IMR-90 (cell line): ENCODE measurements around the gene CNTLN. TPM values are rescaled to one million over a fixed set of nuclear protein-coding genes. Genes with fewer than 3 reads are reported as not detected.

Experiments
- ATAC-seq: fragments of 200-7000 bp; cut with Tn5 transposase; 2 replicates; pipeline ENCODE4 v1.9.1; 2020; ENCODE audit warnings: low read depth, mild to moderate bottlenecking, moderate library complexity
- BruUV-seq: library from RNA; stranded (reverse); fragments of 400-500 nt; replicated peaks from 2 replicates; lab custom pipeline; 2021; lab: Mats Ljungman, UMichigan
- CTCF ChIA-PET: fragments of 300-600 bp; formaldehyde crosslinking; extraction: SDS; loops from one replicate; lab custom pipeline; 2021; ENCODE audit warnings: antibody characterized with exemption; lab: Yijun Ruan, JAX
- POLR2A ChIA-PET: fragments of 300-600 bp; sonication (Branson Sonifier 250); formaldehyde crosslinking; loops from one replicate; lab custom pipeline; 2022; ENCODE audit warnings: antibody characterized with exemption; ENCODE audit not compliant: unreplicated experiment; lab: Charles Lee
- DNase-seq: peaks from one replicate; pipeline ENCODE4 v3.0.0; 2013
- H2AFZ ChIP-seq: replicated peaks from 2 replicates; pipeline ENCODE3; 2013; ENCODE audit warnings: low read length, mild to moderate bottlenecking; ENCODE audit not compliant: poor library complexity
- H2AK5ac ChIP-seq: 2 replicates; pipeline ENCODE4 v1.6.1; 2013; ENCODE audit warnings: low read depth, low read length, inconsistent platforms
- H2AK9ac ChIP-seq: replicated peaks from 2 replicates; pipeline ENCODE3; 2013; ENCODE audit warnings: mild to moderate bottlenecking, low read depth, low read length, moderate library complexity; ENCODE audit not compliant: poor library complexity
- H2BK120ac ChIP-seq: 2 replicates; pipeline ENCODE4 v1.6.1; 2013; ENCODE audit warnings: low read depth, low read length, inconsistent platforms
- H2BK15ac ChIP-seq: 3 replicates; pipeline ENCODE4 v1.6.1; 2013; ENCODE audit warnings: low read depth, low read length, inconsistent platforms
- H2BK20ac ChIP-seq: 2 replicates; pipeline ENCODE4 v1.6.1; 2013; ENCODE audit warnings: low read depth, mild to moderate bottlenecking, inconsistent platforms, low read length, moderate library complexity
- H2BK5ac ChIP-seq: 2 replicates; pipeline ENCODE4 v1.6.1; 2013; ENCODE audit warnings: mild to moderate bottlenecking, low read depth, low read length, inconsistent platforms; ENCODE audit not compliant: poor library complexity, severe bottlenecking
- H3K14ac ChIP-seq: replicated peaks from 2 replicates; pipeline ENCODE4 v1.6.1; 2013; ENCODE audit warnings: low read depth, low read length, inconsistent platforms
- H3K18ac ChIP-seq: 2 replicates; pipeline ENCODE4 v1.6.1; 2013; ENCODE audit warnings: low read depth, low read length, control low read depth
- H3K23ac ChIP-seq: 2 replicates; pipeline ENCODE4 v1.6.1; 2013; ENCODE audit warnings: low read depth, low read length, inconsistent platforms
- H3K27ac ChIP-seq: 2 replicates; pipeline ENCODE4 v1.5.1; 2013; ENCODE audit warnings: mild to moderate bottlenecking, control low read depth, low read length; ENCODE audit not compliant: insufficient read depth
- H3K27me3 ChIP-seq: 2 replicates; pipeline ENCODE4 v1.6.1; 2013; ENCODE audit warnings: low read length; ENCODE audit not compliant: control insufficient read depth, insufficient read depth
- H3K36me3 ChIP-seq: 2 replicates; pipeline ENCODE4 v1.6.1; 2013; ENCODE audit warnings: low read length, mixed read lengths; ENCODE audit not compliant: control insufficient read depth, insufficient read depth
- H3K4ac ChIP-seq: 2 replicates; pipeline ENCODE4 v1.6.1; 2013; ENCODE audit warnings: low read depth, low read length, inconsistent platforms
- H3K4me1 ChIP-seq: 2 replicates; pipeline ENCODE4 v1.6.1; 2013; ENCODE audit warnings: low read length, mixed read lengths; ENCODE audit not compliant: control insufficient read depth, insufficient read depth
- H3K4me2 ChIP-seq: 2 replicates; pipeline ENCODE4 v1.6.1; 2013; ENCODE audit warnings: low read depth, mild to moderate bottlenecking, control low read depth, low read length, moderate library complexity
- H3K4me3 ChIP-seq: 2 replicates; pipeline ENCODE4 v1.5.1; 2013; ENCODE audit warnings: low read depth, mild to moderate bottlenecking, control low read depth, low read length, moderate library complexity; ENCODE audit not compliant: insufficient read depth
- H3K56ac ChIP-seq: 2 replicates; pipeline ENCODE4 v1.6.1; 2013; ENCODE audit warnings: low read length, inconsistent platforms; ENCODE audit not compliant: insufficient read depth; ENCODE audit errors: extremely low read depth
- H3K79me1 ChIP-seq, 2 experiments: 2 replicates each; pipeline ENCODE4 v1.6.1; 2013; ENCODE audit warnings: low read length in 2 of 2, inconsistent platforms in 1 of 2, low read depth in 1 of 2
- H3K9ac ChIP-seq: 2 replicates; pipeline ENCODE4 v1.6.1; 2013; ENCODE audit warnings: low read depth, low read length, control low read depth
- H3K9me1 ChIP-seq: 2 replicates; pipeline ENCODE4 v1.6.1; 2013; ENCODE audit warnings: low read length, inconsistent platforms; ENCODE audit not compliant: insufficient read depth
- H3K9me3 ChIP-seq: 2 replicates; pipeline ENCODE4 v1.6.1; 2013; ENCODE audit warnings: low read length; ENCODE audit not compliant: control insufficient read depth, insufficient read depth
- H4K20me1 ChIP-seq: 2 replicates; pipeline ENCODE4 v1.6.1; 2013; ENCODE audit warnings: low read length, inconsistent platforms; ENCODE audit not compliant: insufficient read depth
- H4K5ac ChIP-seq: 2 replicates; pipeline ENCODE4 v1.6.1; 2013; ENCODE audit warnings: mild to moderate bottlenecking, low read depth, low read length, control low read depth
- H4K8ac ChIP-seq, 2 experiments: 2 replicates each; pipeline ENCODE4 v1.6.1; 2013; ENCODE audit warnings: low read depth in 2 of 2, low read length in 2 of 2, control low read depth in 1 of 2, inconsistent platforms in 1 of 2
- H4K91ac ChIP-seq: 2 replicates; pipeline ENCODE4 v1.6.1; 2013; ENCODE audit warnings: low read depth, low read length, inconsistent platforms; ENCODE audit not compliant: insufficient read depth
- BHLHE40 ChIP-seq: fragments of 150-350 bp; IDR thresholded peaks from 2 replicates; pipeline ENCODE4 v1.6.1; 2016; ENCODE audit warnings: mild to moderate bottlenecking, low read depth, low read length
- CEBPB ChIP-seq: IDR thresholded peaks from 2 replicates; pipeline ENCODE4 v1.6.1; 2012; ENCODE audit warnings: low read depth, low read length, improper control_type of control experiment
- CHD1 ChIP-seq: IDR thresholded peaks from 2 replicates; pipeline ENCODE4 v1.6.1; 2012; ENCODE audit warnings: low read depth, low read length, improper control_type of control experiment
- FOS ChIP-seq: fragments of 150-350 bp; IDR thresholded peaks from 2 replicates; pipeline ENCODE4 v1.6.1; 2016; ENCODE audit warnings: low read depth, low read length
- MAFK ChIP-seq: IDR thresholded peaks from 2 replicates; pipeline ENCODE4 v1.6.1; 2012; ENCODE audit warnings: low read depth, low read length, improper control_type of control experiment
- MAZ ChIP-seq: IDR thresholded peaks from 2 replicates; pipeline ENCODE4 v1.6.1; 2012; ENCODE audit warnings: low read depth, mild to moderate bottlenecking, low read length, improper control_type of control experiment, moderate library complexity, borderline replicate concordance
- MXI1 ChIP-seq: IDR thresholded peaks from 2 replicates; pipeline ENCODE4 v1.6.1; 2012; ENCODE audit warnings: low read depth, mild to moderate bottlenecking, low read length, moderate library complexity, borderline replicate concordance
- NFE2L2 ChIP-seq: fragments of 150-350 bp; IDR thresholded peaks from 2 replicates; pipeline ENCODE4 v1.6.1; 2016; ENCODE audit warnings: low read depth, mild to moderate bottlenecking, low read length
- POLR2A ChIP-seq: IDR thresholded peaks from 2 replicates; pipeline ENCODE4 v1.6.1; 2012; ENCODE audit warnings: mild to moderate bottlenecking, low read depth, low read length
- RAD21 ChIP-seq: IDR thresholded peaks from 2 replicates; pipeline ENCODE4 v1.6.1; 2012; ENCODE audit warnings: low read length, improper control_type of control experiment
- RCOR1 ChIP-seq: IDR thresholded peaks from 2 replicates; pipeline ENCODE4 v1.6.1; 2012; ENCODE audit warnings: mild to moderate bottlenecking, low read length, improper control_type of control experiment; ENCODE audit not compliant: insufficient replicate concordance
- RFX5 ChIP-seq: IDR thresholded peaks from 2 replicates; pipeline ENCODE4 v1.8.0; 2012; ENCODE audit warnings: low read depth, mild to moderate bottlenecking, low read length, moderate library complexity
- WGBS, 2 experiments: methylation state at CpG; one replicate each; pipeline versions ENCODE4 v1.1.5 to v1.1.7; 2013; ENCODE audit warnings: missing lambda C conversion rate in 2 of 2; ENCODE audit not compliant: insufficient read length in 1 of 2; ENCODE audit errors: extremely low coverage in 2 of 2; 5-methylcytosine and 5-hydroxymethylcytosine counted together
- dilution Hi-C: fragments of 300-500 bp; cut with HindIII; formaldehyde crosslinking; loops from one replicate; pipeline ENCODE4 v1.14.3; 2018; ENCODE audit warnings: low sequenced_read_pairs; ENCODE audit not compliant: unreplicated experiment
- in situ Hi-C: fragments of 300-500 bp; cut with MboI; formaldehyde crosslinking; loops from 3 replicates; pipeline ENCODE4 v1.14.3; 2019; ENCODE audit warnings: low sequenced_read_pairs, inconsistent platforms, mixed read lengths
- intact Hi-C: fragments of 100-400 bp; cut with micrococcal nuclease; formaldehyde crosslinking; loops from 2 replicates; pipeline ENCODE4 v1.10.0; 2022
- polyA plus RNA-seq, 3 experiments: library from polyadenylated mRNA; depleted of rRNA; stranded (reverse); fragments of >200 nt; gene quantifications; 2 replicates each; pipeline ENCODE4 v1.2.3, GENCODE V29; 2012; ENCODE audit warnings: low replicate concordance in 1 of 3
- total RNA-seq: library from RNA; depleted of rRNA; stranded (reverse); fragments of >200 nt; gene quantifications from 2 replicates; pipeline ENCODE4 v1.2.3, GENCODE V29; 2012
- TF ChIP-seq, protein P1 (sequence below): fragments of 150-350 bp; IDR thresholded peaks from 2 replicates; pipeline ENCODE4 v1.6.1; 2017; ENCODE audit warnings: mild to moderate bottlenecking, antibody characterized with exemption, low read length, low read depth
- TF ChIP-seq, protein P2 (sequence below): conservative IDR thresholded peaks from 2 replicates; pipeline ENCODE4 v1.5.1; 2012; ENCODE audit warnings: mild to moderate bottlenecking, low read depth, low read length, improper control_type of control experiment
- TF ChIP-seq, protein P3 (sequence below): fragments of 150-350 bp; IDR thresholded peaks from 2 replicates; pipeline ENCODE4 v1.6.1; 2016; ENCODE audit warnings: low read depth, mild to moderate bottlenecking, low read length, moderate library complexity, borderline replicate concordance

The CNTLN gene
- total and polyA plus RNA-seq, 2 of the 4 experiments (the other 2 are of a cell fraction) = 3.8 to 5.9 TPM

DNA sequence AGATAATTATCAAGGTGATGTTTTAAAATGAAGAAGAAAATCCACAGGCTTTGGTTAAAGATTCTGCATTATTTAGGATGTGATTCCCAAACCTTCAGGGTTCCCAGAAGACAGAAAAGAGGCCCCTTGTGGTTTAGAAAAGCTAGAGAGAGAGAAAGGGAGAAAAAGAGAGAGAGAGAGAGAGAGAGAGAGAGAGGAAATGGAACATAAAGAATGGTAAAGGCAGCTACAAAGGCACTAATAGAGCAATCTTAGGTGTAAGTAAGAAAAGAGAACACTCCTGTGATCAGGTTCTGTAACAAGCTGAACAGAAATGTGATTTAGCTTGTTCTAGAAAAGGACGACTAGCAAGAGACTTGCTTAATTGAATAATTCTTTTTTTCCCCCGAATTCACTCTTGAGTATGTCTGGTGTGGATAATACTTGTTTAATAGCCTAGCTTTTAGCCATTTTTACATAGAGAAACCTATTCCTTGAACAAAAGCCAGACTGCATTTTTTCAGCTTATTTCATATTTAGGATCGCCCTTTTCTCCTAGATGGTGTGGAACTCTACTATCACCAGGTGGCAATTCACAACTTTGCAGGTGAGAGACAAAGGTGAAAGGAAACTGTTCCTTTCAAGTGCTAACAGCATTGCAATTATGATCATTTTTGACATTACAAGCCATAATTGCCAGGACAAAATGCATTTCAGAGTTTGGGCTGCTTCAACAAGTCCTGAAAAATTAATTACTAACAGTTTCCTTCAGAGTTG lies 386.4 kb downstream of the CNTLN start:
- BruUV-seq = no TSS peak
- POLR2A ChIA-PET = no interaction called here
- dilution Hi-C loops = no loop called here
- Histone ChIP-seq H2BK15ac (no peak overlapping the region), H3K56ac (no peak overlapping the region), H2AFZ (no peak overlapping the region), H4K20me1 (no peaks in the 10 kb centered on the region), H4K91ac (no peak overlapping the region), H3K4ac (no peak overlapping the region), H3K4me2 (no peak overlapping the region), H2BK5ac (no peak overlapping the region), H2AK9ac (no peak overlapping the region), H4K5ac (no peak overlapping the region), H3K79me1 (no peaks in the 10 kb centered on the region), H2BK120ac (no peak overlapping the region), H3K4me3 (no peak overlapping the region), H3K27ac (no peak overlapping the region), H3K23ac (no peak overlapping the region), H3K18ac (no peak overlapping the region), H3K9me3 (no peaks in the 10 kb centered on the region), H2BK20ac (no peak overlapping the region), H3K9ac (no peak overlapping the region), H3K9me1 (no peaks in the 10 kb centered on the region; the same call in 1 of the 2 replicates), H3K4me1 (peaks cover 2% of the 10 kb centered on the region; the same call in 1 of the 2 replicates), H3K14ac (no peak overlapping the region), H2AK5ac (no peak overlapping the region), H3K27me3 (no peaks in the 10 kb centered on the region), H3K36me3 (no peaks in the 10 kb centered on the region), H4K8ac (no peak overlapping the region)
- no peak for DNase-seq
- ATAC-seq = no peak
- CTCF ChIA-PET = interaction anchor here (0.6 to 1.5 kb wide), 4 partner anchors 11 to 1943 kb away, joined by 3 to 4 read pairs (median 3); no protein-coding TSS in a partner anchor
- intact Hi-C loops = loop anchor here (10.0 kb wide), 1 partner anchor 1504 kb away; no protein-coding TSS in a partner anchor
- WGBS, 2 experiments = no CpG with 5 or more reads among the region's 3 CpGs
- in situ Hi-C loops = no loop called here
- TF ChIP-seq FOS (no peak), MXI1 (no peak), RFX5 (no peak), POLR2A (no peak), CHD1 (no peak), BHLHE40 (no peak), RCOR1 (no peak), MAFK (no peak), MAZ (no peak), NFE2L2 (no peak), CEBPB (no peak), RAD21 (no peak)
- TF ChIP-seq, protein P1, sequence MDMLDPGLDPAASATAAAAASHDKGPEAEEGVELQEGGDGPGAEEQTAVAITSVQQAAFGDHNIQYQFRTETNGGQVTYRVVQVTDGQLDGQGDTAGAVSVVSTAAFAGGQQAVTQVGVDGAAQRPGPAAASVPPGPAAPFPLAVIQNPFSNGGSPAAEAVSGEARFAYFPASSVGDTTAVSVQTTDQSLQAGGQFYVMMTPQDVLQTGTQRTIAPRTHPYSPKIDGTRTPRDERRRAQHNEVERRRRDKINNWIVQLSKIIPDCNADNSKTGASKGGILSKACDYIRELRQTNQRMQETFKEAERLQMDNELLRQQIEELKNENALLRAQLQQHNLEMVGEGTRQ = no peak
- TF ChIP-seq, protein P2, sequence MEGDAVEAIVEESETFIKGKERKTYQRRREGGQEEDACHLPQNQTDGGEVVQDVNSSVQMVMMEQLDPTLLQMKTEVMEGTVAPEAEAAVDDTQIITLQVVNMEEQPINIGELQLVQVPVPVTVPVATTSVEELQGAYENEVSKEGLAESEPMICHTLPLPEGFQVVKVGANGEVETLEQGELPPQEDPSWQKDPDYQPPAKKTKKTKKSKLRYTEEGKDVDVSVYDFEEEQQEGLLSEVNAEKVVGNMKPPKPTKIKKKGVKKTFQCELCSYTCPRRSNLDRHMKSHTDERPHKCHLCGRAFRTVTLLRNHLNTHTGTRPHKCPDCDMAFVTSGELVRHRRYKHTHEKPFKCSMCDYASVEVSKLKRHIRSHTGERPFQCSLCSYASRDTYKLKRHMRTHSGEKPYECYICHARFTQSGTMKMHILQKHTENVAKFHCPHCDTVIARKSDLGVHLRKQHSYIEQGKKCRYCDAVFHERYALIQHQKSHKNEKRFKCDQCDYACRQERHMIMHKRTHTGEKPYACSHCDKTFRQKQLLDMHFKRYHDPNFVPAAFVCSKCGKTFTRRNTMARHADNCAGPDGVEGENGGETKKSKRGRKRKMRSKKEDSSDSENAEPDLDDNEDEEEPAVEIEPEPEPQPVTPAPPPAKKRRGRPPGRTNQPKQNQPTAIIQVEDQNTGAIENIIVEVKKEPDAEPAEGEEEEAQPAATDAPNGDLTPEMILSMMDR = no peak
- TF ChIP-seq, protein P3, sequence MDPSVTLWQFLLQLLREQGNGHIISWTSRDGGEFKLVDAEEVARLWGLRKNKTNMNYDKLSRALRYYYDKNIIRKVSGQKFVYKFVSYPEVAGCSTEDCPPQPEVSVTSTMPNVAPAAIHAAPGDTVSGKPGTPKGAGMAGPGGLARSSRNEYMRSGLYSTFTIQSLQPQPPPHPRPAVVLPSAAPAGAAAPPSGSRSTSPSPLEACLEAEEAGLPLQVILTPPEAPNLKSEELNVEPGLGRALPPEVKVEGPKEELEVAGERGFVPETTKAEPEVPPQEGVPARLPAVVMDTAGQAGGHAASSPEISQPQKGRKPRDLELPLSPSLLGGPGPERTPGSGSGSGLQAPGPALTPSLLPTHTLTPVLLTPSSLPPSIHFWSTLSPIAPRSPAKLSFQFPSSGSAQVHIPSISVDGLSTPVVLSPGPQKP = no peak
